ENCODE data around the gene CLEC9A. TPM values are rescaled to one million over a fixed set of nuclear protein-coding genes. Genes with fewer than 3 reads are reported as not detected.

The CLEC9A gene
- total RNA-seq, 1 donor = 0.42 TPM

- Histone ChIP-seq H3K9me3 (ENCODE audit: low read depth, low read length) (no peaks in the 10 kb centered on the region), H3K4me1 (ENCODE audit: insufficient read depth, low read length) (peaks cover 14% of the 10 kb centered on the region), H3K4me3 (ENCODE audit: low read length) (no peak overlapping the region)
Observed at GRCh38 chr12:10033783-10034545, 3.5 kb downstream of the CLEC9A start.

DNA sequence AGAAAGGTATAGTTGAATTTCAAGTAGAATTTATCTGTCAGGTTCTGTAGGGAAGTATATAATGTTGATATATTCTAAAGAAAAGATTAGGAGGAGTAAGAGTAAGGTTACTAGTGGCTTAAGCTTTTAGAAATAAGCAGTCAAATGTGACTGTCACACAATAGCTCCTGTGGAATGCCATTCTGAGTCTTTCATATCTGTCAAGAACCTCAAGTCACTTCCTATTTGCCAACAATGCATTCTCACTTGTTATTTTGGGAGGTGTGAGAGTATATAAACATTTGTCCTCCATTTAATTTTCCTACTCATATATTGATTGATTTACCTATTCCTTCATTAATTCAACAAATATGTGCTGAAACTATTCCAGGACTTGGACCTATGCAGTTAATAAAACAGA, 11.7 kb downstream of the CLEC9A start:
- no peaks in the 10 kb centered on the region for H3K9me3 ChIP-seq (ENCODE audit: low read depth, low read length)
- H3K4me1 ChIP-seq (ENCODE audit: insufficient read depth, low read length) = peaks cover 3% of the 10 kb centered on the region
- no peaks in the 10 kb centered on the region for H3K27me3 ChIP-seq (ENCODE audit: insufficient read depth, low read length)
- no peak overlapping the region for H3K4me3 ChIP-seq (ENCODE audit: low read length)

More at GRCh38 chr12:10033783-10034545, 3.5 kb downstream of the CLEC9A start:
- H3K27me3 ChIP-seq (ENCODE audit: insufficient read depth, low read length) = no peaks in the 10 kb centered on the region

DNA sequence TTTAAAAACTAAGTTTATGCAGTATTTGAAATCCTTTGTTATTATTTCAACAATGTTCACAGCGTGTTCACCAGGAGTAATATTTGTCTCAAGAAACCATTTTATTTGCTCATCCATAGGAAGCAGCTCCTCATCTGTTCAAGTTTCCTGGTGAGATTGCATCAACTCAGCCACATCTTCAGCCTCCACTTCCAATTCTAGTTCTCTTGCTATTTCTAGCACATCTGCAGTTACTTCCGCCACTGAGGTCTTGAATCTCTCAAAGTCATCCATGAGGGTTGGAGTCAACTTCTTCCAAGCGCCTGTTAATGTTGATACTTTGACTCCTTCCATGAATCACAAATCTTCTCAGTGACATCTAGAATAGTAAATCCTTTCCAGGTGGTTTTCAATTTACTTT, 18.0 kb downstream of the CLEC9A start:
- H3K27me3 ChIP-seq (ENCODE audit: insufficient read depth, low read length) = no peaks in the 10 kb centered on the region
- H3K4me3 ChIP-seq (ENCODE audit: low read length) = no peak overlapping the region
- H3K9me3 ChIP-seq (ENCODE audit: low read depth, low read length) = no peaks in the 10 kb centered on the region
- H3K4me1 ChIP-seq (ENCODE audit: insufficient read depth, low read length) = peaks cover 20% of the 10 kb centered on the region

GRCh38 chr12:10052193-10052913, 21.9 kb downstream of the CLEC9A start:
- Histone ChIP-seq H3K27me3 (ENCODE audit: insufficient read depth, low read length) (no peaks in the 10 kb centered on the region), H3K4me1 (ENCODE audit: insufficient read depth, low read length) (peaks cover 20% of the 10 kb centered on the region), H3K4me3 (ENCODE audit: low read length) (no peak overlapping the region)

GRCh38 chr12:10058387-10058786, 27.9 kb downstream of the CLEC9A start:
- Histone ChIP-seq H3K4me3 (ENCODE audit: low read length) (no peak overlapping the region), H3K27me3 (ENCODE audit: insufficient read depth, low read length) (no peaks in the 10 kb centered on the region), H3K9me3 (ENCODE audit: low read depth, low read length) (no peaks in the 10 kb centered on the region), H3K4me1 (ENCODE audit: insufficient read depth, low read length) (no peaks in the 10 kb centered on the region)

More at GRCh38 chr12:10052193-10052913, 21.9 kb downstream of the CLEC9A start:
- H3K9me3 ChIP-seq (ENCODE audit: low read depth, low read length) = no peaks in the 10 kb centered on the region

DNA sequence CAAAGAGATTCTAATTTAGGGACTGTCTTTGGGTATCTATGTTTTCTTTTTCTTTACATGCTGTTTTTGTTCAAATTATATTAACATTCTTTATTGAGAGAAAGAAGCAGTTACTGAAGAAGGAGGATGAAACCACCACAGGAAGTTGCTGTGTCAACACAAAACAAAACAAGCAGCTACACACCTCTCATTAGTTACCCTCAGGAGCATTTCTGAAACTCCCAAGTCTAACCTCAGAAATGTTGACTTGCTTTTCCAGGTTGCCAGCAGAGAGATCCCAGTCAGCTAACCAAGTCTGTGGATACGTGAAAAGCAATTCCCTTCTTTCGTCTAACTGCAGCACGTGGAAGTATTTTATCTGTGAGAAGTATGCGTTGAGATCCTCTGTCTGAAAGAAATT, 34.8 kb downstream of the CLEC9A start:
- Histone ChIP-seq H3K9me3 (ENCODE audit: low read depth, low read length) (no peaks in the 10 kb centered on the region), H3K27me3 (ENCODE audit: insufficient read depth, low read length) (no peaks in the 10 kb centered on the region), H3K4me3 (ENCODE audit: low read length) (no peak overlapping the region), H3K4me1 (ENCODE audit: insufficient read depth, low read length) (peaks cover 28% of the 10 kb centered on the region)

DNA sequence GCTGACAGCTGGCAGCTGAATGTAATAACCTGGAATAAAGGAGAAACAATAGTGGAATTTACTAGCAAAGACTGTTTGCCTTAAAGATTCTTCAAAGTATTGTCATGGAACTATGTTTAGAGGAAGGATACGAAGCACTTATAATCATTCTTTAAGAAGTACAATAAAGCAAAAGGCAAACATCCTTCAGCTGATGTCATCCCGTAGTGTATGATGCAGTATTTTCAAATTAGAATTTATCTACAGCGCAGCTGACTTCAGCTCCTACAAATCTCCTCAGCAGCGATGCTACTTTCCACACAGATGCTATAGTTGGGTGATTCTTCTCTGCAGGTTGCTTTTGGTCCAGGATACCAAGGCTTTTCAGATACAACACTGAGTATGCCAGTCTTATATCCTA, 36.8 kb downstream of the CLEC9A start:
- Histone ChIP-seq H3K4me1 (ENCODE audit: insufficient read depth, low read length) (peaks cover 28% of the 10 kb centered on the region), H3K9me3 (ENCODE audit: low read depth, low read length) (no peaks in the 10 kb centered on the region), H3K4me3 (ENCODE audit: low read length) (no peak overlapping the region), H3K27me3 (ENCODE audit: insufficient read depth, low read length) (no peaks in the 10 kb centered on the region)

DNA sequence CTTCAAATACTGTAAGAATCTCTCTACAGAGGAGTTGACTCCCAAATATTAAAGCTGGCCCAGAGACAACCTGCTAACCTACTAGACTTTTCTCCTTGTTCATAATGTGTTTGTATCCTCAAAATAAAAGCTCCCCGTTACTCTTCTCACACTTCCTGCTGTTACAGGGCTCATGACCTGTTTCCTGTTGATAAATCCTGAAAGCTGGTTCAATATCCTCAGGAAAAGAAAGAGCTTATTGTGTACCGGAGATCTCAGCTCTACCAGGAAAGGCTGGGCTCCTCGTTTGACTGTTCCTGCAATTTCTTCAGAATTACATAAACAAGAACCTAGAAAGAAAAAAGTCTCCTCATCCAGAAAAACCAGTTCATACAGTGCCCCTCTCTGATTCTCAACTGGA, 37.5 kb downstream of the CLEC9A start:
- Histone ChIP-seq H3K4me1 (ENCODE audit: insufficient read depth, low read length) (peaks cover 28% of the 10 kb centered on the region), H3K27me3 (ENCODE audit: insufficient read depth, low read length) (no peaks in the 10 kb centered on the region), H3K9me3 (ENCODE audit: low read depth, low read length) (no peaks in the 10 kb centered on the region), H3K4me3 (ENCODE audit: low read length) (no peak overlapping the region)

GRCh38 chr12:10068644-10069043, 38.2 kb downstream of the CLEC9A start:
- H3K4me1 ChIP-seq (ENCODE audit: insufficient read depth, low read length) = peaks cover 28% of the 10 kb centered on the region
- H3K9me3 ChIP-seq (ENCODE audit: low read depth, low read length) = no peaks in the 10 kb centered on the region
- no peak overlapping the region for H3K4me3 ChIP-seq (ENCODE audit: low read length)
- H3K27me3 ChIP-seq (ENCODE audit: insufficient read depth, low read length) = no peaks in the 10 kb centered on the region

DNA sequence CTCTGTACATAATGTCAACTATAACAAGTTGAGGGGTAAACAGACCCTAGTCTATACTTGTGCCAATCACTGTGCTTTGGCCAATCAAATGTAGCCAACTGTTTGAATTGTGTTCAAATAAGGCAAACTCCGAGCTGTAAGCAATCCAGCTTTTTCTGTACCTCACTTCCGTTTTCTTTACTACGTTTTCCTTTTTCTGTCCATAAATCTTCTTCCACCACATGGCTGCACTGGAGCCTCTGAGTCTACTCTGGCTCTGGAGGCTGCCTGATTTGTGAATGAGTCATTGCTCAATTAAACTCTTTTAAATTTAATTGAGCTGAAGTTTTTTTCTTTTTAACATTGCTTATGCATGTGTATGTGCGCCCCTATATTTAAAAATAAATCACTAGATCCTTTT, 38.6 kb downstream of the CLEC9A start:
- Histone ChIP-seq H3K4me1 (ENCODE audit: insufficient read depth, low read length) (peaks cover 28% of the 10 kb centered on the region), H3K4me3 (ENCODE audit: low read length) (no peak overlapping the region), H3K9me3 (ENCODE audit: low read depth, low read length) (no peaks in the 10 kb centered on the region), H3K27me3 (ENCODE audit: insufficient read depth, low read length) (no peaks in the 10 kb centered on the region)

GRCh38 chr12:10069976-10070375, 39.5 kb downstream of the CLEC9A start:
- H3K27me3 ChIP-seq (ENCODE audit: insufficient read depth, low read length) = no peaks in the 10 kb centered on the region
- peaks cover 28% of the 10 kb centered on the region for H3K4me1 ChIP-seq (ENCODE audit: insufficient read depth, low read length)
- H3K4me3 ChIP-seq (ENCODE audit: low read length) = no peak overlapping the region
- H3K9me3 ChIP-seq (ENCODE audit: low read depth, low read length) = no peaks in the 10 kb centered on the region

- H3K27me3 ChIP-seq (ENCODE audit: insufficient read depth, low read length) = no peaks in the 10 kb centered on the region
- H3K9me3 ChIP-seq (ENCODE audit: low read depth, low read length) = no peaks in the 10 kb centered on the region
- H3K4me3 ChIP-seq (ENCODE audit: low read length) = no peak overlapping the region
- peaks cover 24% of the 10 kb centered on the region for H3K4me1 ChIP-seq (ENCODE audit: insufficient read depth, low read length)
Observed at GRCh38 chr12:10070380-10070779, 39.9 kb downstream of the CLEC9A start.

DNA sequence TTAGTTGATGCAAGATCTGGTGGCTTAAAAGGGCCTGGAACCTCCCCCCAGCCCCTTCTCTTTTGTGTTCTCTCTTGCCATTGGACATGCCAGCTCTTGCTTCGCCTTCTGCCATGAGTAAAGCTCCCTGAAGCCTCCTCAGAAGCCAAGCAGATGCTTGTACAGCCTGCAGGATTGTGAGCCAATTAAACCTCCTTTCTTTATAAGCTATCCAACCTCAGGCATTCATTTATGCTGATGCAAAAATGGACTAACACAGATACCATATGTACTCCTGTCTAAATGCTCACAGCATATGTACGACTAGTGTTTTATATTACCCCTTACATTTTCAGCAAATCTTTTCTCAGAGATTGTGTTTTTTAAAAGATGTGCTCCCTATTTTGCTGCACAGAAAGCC, 41.6 kb downstream of the CLEC9A start:
- Histone ChIP-seq H3K27me3 (ENCODE audit: insufficient read depth, low read length) (no peaks in the 10 kb centered on the region), H3K4me1 (ENCODE audit: insufficient read depth, low read length) (peaks cover 19% of the 10 kb centered on the region), H3K4me3 (ENCODE audit: low read length) (no peak overlapping the region), H3K9me3 (ENCODE audit: low read depth, low read length) (no peaks in the 10 kb centered on the region)

- Histone ChIP-seq H3K27me3 (ENCODE audit: insufficient read depth, low read length) (no peaks in the 10 kb centered on the region), H3K9me3 (ENCODE audit: low read depth, low read length) (no peaks in the 10 kb centered on the region), H3K4me3 (ENCODE audit: low read length) (no peak overlapping the region), H3K4me1 (ENCODE audit: insufficient read depth, low read length) (peaks cover 9% of the 10 kb centered on the region)
Observed at GRCh38 chr12:10073261-10073660, 42.8 kb downstream of the CLEC9A start.

DNA sequence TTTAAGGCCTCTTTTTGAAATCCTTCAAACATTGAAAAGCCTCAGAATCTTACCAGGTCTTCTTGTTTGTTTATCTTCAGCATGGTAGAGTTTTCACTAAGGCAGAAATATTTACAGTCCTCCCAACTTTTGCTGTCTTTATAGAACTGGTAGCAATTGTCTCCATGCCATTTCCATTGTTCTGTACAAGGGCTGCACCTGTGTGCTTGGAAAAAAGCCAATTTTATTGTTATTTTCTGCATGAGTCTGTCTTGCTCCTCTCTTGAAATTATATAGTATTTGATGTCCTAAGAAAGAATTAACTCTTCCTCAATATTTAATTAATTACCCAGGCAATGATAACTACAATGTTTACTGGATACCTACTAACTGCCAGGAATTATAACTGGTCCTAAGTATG, 45.0 kb downstream of the CLEC9A start:
- H3K9me3 ChIP-seq (ENCODE audit: low read depth, low read length) = no peaks in the 10 kb centered on the region
- H3K4me1 ChIP-seq (ENCODE audit: insufficient read depth, low read length) = peaks cover 7% of the 10 kb centered on the region
- no peaks in the 10 kb centered on the region for H3K27me3 ChIP-seq (ENCODE audit: insufficient read depth, low read length)
- H3K4me3 ChIP-seq (ENCODE audit: low read length) = no peak overlapping the region
